ENCODE data around the gene CBFA2T2.
"Not testable (repeated sequence)": the region's sequence is repeated elsewhere in the genome, so short reads cannot be mapped to it uniquely, and the experiment has no call there.

Gene CBFA2T2

DNA sequence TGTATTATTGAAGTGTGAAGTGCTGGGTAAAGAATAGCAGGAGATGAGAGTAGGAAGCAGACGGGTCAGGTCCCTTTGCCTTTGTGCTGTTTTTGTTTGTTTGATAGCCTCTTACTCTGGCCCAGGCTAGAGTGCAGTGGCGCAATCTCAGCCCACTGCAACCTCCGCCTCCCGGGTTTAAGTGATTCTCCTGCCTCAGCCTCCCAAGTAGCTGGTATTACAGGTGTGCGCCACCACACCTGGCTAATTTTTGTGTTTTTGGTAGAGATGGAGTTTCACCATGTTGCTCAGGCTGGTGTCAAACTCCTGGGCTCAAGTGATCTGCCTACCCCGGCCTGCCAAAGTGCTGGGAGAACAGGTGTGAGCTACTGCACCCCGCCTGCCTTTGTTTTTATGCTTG lies 18.1 kb downstream of the CBFA2T2 start:
- DNase-seq = not testable (repeated sequence)

DNA sequence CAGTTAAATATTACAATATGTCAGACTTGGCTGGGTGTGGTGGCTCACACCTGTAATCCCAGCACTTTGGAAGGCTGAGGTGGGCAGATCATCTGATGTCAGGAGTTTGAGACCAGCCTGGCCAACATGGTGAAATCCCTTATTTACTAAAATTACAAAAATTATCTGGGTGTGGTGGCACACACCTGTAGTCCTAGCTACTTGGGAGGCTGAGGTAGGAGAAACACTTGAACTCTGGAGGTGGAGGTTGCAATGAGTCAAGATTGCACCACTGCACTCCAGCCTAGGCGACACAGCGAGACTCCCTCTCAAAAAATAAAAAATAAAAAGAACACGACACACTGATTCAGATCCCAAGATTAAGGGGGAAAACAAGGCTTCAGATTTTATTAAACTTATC lies 19.2 kb downstream of the CBFA2T2 start:
- not testable (repeated sequence) for DNase-seq

DNA sequence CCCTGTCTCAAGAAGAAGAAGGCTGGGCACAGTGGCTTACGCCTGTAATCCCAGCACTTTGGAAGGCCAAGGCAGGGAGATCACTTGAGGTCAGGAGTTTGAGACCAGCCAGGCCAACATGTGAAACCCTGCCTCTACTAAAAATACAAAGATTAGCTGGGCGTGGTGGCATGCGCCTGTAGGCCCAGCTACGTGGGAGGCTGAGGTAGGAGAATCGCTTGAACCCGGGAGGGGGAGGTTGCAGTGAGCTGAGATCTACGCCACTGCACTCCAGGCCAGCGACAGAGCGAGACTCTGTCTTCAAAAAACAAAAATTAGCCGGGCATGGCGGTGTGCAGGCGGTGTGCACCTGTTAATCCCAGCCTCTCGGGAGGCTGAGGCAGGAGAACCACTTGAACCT lies 22.0 kb downstream of the CBFA2T2 start:
- not testable (repeated sequence) for DNase-seq

DNA sequence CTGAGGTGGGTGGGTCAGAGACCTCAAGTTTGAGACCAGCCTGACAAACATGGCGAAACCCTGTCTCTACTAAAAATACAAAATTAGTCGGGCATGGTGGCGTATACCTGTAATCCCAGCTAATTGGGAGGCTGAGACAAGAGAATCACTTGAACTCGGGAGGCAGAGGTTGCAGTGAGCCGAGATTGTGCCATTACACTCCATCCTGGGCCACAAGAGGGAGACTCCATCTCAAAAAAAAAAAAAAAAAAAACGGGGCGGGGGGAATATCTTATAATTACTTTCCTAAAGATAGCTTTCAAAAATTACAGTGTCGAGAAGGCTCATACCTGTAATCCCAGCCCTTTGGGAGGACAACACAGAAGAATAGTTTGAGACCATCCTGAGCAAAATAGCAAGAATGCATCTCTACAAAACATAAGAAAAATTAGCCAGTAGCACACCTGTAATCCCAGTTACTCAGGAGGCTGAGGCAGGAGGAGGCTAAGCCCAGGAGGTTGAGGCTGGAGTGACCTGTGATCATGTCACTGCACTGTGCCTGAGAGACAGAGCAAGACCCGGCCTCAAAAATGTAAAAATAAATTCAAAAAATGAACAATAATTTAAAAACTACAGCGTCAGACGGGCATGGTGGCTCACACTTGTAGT lies 25.8 kb downstream of the CBFA2T2 start:
- DNase-seq = no peak

DNA sequence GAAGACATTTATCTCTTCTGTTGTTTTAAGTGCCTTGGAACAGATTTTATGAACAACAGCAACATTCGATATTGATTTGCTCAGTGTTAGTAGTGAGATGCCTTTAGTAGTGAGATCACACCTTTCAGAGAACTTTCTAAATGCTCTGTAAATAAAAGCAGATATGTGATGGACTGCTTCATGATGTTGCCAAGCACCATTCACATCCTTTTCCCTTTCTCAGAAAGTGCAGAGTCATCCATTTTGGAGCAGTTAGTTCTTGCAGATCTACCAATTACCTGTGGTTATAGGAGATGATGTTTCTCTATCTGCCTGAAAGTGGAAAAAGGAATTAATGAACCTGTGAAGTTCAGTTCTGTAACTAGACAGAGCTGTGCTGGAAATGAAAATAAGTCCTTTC lies 27.0 kb downstream of the CBFA2T2 start:
- no peak for DNase-seq

DNA sequence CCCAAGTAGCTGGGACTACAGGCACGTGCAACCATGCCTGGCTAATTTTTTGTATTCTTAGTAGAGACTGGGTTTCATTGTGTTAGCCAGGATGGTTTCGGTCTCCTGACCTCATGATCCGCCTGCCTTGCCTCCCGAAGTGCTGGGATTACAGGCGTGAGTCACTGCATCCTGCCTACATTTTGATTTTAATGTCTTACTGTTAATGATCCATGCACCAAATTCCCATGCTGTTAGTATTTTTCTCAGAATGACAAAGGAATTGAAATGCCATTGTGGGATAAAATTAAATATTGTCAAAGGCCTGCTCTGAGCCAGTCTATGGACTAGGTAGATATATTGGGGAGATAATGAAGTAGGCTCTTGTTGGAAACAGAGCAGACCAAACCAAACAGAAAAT lies 28.2 kb downstream of the CBFA2T2 start:
- no peak for DNase-seq

DNA sequence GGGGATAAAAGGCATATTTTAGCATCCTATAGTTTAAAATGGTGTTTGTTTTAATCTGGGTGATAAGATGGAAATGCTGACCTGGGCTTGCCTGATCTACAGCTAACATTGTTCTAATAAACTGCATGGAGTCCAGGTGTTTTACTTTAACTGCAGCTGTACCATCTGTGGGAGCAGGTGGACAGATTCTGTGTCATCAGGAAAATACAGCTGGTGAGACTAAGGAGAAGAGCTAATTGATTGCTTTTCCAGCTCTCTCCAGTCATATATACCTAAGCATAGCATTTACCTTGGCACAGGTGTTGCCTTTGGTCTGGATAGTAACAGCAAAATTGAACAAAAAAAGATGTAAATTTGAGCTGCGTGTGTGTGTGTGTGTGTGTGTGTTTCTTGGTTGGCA lies 31.6 kb downstream of the CBFA2T2 start:
- DNase-seq = no peak

DNA sequence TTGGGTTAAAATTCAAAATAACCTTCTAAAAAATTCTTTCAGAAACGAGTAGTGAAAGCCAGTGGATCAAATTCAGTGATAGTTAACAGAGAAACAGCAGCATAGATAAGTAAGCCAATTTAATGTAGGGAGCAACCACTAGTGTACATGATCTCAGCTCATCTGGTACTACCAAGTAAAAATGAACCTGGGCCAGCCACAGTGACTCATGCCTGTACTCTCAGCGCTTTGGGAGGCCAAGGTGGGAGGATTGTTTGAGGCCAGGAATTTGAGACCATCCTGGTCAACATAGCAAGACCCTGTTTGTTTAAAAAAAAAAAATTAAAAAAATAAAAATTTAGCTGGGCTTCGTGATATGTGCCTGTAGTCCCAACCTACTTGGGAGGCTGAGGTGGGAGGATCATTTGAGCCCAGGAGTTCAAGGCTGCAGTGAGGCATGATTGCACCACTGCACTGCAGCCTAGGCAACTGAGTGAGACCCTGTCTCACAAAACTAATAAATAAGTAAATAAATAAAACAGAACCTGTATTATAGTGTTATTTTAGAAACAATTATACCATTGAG lies 32.4 kb downstream of the CBFA2T2 start:
- no peak for DNase-seq

DNA sequence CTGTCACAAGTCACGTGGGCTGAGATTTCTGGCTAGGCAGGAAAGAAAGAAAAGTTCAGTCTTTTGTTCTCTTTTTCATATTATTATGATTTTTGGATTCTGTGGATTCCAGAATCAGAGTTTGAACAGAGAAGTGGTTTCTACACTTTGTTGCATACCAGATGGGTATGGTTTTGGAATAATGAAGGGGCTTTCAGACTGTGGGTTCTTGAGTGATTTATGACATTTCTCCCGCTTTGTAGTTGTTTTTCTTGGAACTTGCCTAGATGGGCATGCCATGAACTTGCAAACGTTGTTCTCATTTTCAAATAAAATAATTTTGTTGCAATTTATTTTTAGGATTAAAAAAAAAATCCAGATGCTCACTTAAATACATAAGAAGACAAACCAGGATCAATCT lies 34.4 kb downstream of the CBFA2T2 start:
- no peak for DNase-seq

DNA sequence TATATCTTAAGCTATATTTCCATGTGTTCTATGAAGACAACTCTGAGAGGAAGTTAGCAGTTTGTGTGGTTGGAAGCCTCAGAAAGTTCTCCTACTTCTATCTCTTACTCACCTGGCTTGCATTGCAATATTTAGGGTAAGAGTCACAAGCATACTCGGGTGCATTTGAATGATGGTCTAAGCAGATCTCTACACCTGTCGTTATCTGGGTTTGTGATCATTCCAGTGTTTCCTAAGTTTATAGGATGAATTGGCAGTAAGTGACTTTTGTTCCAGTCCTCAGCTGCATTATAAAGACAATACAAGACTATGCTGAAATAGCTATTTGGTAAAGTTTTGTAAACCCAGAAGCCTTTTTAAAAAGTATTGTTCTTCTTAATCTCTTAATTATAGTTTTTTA lies 36.9 kb downstream of the CBFA2T2 start:
- DNase-seq = no peak

DNA sequence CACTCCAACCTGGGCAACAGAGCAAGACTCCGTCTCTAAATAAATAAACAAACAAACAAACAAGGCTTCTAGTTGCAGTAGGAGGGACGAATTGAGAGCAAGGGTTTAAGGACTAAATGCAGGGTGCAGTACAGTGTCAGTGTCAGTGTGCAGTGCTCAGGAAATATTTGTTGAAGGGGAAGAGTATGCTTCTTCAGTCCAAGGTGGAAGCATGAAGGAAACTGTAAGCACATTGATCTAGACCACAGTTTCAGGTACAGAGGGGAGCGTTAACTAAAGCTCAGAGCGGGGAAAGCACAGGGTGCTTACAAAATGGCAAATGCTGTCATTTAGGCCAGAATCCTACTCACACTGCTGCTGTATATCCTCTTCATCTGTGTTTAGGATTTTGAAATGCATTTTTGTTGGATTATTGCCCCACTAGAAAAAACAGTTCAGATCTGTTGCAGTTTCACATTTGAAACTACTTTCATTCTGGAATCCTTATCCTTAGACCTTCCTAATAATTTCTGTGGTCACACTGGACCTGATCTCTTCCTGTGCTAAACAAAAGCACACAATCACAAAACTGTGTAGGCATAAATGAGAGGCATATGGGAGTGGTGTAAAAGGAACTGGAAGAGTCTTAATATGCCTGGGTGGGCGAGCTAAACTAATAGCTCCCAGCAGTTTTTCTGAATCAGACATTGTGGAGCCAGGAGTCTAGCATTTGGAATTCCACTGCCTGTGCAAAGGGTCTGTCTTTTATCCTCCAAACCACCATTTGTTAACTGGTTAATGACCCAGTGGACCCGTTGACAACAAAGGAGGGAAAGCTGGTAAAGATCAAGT lies 41.4 kb downstream of the CBFA2T2 start:
- DNase-seq = no peak

DNA sequence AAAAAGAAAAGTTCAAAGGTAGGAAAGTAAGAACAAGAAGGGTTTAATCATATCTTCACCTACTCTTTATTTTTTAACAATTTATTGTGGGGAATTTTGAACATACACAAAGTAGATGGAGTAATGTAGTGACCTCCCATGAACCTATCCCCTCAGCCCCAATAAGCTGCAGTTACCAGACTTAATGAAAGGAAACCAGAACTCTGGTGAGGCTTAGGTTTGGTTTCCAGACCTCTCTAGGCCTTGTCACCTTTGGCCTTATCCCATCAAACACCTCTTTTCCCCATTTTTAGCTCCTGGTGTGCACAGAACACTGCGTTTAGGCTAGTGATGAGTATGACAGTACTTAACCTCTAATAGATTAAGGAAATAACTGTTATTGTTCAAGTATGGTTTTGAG lies 42.0 kb downstream of the CBFA2T2 start:
- no peak for DNase-seq

DNA sequence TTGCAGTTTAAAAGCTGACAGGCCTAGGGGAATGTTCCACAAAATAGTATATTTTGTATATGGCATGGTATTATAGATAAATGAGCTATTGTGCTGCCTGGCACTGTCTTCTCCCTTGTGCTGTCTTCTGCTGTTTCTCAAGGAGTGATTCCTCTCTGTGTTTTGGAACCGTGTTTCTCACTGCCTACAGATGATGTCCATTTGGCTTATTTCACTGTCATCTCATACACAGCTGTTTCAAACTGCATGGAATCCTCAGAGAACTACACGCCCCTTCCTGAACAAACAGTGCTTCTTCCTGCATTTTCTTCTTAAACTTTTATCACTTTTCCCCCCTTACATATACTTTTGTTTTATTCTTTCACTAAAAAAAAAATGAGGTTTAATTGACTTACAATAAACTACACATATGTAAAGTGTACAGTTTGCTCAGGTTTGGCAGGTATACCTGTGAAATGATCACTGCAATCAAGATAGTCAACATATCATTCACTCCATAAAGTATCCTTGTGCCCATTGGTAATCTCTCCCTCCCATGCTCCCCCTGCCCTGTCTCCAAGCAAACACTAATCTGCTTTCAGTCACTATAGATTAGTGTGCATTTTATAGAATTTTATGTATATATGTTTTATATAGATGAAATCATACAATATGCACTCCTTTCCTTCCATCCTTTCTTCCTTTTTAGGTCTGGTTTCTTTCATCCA lies 43.0 kb downstream of the CBFA2T2 start:
- DNase-seq = no peak

DNA sequence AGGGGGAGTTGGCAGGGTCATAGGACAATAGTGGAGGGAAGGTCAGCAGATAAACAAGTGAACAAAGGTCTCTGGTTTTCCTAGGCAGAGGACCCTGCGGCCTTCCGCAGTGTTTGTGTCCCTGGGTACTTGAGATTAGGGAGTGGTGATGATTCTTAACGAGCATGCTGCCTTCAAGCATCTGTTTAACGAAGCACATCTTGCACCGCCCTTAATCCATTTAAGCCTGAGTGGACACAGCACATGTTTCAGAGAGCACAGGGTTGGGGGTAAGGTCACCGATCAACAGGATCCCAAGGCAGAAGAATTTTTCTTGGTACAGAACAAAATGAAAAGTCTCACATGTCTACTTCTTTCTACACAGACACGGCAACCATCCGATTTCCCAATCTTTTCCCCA lies 45.8 kb downstream of the CBFA2T2 start:
- DNase-seq = not testable (repeated sequence)

DNA sequence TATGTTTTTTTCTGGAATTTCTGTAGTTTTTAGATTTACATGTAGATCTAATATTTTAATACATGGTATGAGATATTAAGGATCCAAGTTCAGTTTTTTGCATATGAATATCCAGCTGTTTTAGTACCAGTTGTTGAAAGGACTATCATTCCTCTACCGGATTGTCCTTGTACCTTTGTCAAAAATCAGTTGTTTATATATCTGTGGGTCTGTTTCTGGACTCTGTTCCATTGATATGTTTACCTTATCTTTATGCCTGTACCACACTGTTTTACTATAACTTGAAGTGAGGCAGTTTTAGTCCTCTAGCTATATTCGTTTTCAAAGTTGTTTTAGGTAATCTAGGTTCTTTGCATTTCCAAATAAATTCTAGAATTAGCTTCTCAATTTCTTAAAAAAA lies 47.7 kb downstream of the CBFA2T2 start:
- DNase-seq = no peak

DNA sequence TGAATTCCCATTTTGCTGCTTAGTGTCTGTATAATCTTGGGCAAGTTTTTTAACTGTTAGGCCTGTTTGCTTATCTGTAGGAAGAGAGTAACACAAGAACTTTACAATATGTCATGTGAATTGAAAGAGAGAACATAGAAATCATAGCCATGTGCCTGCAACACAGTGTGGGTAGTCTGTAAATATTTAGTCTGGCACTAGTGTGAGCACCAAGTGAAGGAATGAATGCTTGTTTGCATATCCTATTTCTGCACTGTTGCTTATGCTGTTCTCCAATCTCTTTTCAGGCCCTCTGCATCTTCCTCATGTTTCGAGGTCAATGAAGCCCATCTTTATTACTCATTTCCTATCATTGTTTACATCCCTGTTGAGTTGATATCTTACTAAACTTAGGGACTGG lies 49.2 kb downstream of the CBFA2T2 start:
- no peak for DNase-seq

DNA sequence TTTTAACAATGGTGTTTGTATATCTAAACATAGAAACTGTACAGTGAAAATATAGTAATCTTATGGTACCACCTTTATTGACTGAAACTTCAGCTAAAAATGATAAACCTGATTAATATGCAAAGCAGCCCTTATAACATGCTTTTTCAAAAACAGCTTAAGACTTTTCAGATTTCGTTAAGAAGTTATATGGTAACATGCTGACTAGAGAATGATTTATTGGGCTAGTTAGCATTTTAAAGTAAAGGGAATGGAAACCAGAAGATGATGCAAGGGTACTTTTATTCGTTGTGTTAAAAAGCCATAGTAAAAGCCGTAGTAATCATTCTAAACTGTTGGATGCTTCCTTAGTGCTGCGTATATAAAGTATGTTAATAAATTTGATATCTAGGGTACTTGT lies 50.5 kb downstream of the CBFA2T2 start:
- no peak for DNase-seq

DNA sequence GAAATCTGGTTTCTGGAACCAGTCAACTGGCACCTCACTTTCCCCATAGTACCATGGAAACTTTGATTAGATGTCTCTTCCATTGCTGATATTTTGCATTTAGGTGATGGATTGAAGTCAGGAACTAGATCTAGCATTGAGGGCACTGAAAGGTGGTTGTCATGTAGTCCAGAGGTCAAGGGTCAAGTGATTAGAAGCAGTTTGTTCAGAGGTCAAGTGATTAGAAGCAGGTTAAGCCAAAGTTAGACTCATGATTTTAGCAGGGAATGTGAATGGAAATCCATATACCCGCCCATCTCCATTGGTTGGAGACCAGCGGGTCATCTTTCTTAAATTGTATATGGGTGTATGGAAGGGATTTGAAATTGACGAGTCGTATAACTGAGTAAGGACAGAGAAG lies 51.2 kb downstream of the CBFA2T2 start:
- no peak for DNase-seq

DNA sequence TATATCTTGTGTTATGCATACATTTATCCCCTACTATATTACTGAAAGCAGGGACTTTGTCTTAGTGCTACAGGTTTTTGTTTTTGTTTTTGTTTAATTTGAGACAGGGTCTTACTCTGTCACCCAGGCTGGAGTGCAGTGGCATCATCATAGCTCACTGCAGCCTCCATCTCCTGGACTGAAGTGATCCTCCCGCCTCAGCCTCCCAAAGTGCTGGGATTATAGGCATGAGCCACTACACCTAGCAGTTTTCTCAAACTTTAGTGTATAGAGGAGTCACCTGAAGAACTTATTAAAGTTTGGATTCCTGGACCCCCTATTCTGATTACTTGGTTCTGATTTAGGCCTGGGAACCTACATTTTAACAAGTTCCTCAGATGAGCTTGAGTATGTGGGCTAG lies 51.9 kb downstream of the CBFA2T2 start:
- no peak for DNase-seq

DNA sequence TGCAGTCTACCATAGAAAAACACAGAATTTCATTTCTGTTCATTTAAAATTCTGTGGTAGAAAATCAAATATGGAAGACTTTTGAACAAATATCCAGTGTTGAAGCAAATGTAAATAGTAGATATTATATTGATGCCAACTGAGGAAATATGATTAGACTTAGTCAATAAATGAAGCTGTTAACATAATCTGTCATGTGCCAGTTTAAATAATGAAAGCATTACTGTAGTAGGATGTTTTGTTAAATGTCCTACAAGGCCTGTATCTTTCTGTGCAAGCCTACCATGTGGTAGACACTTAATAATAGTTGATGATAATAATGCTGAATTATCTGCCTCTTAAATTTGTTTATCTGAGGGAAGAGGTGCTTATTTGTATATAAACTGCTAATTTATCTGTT lies 55.9 kb downstream of the CBFA2T2 start:
- no peak for DNase-seq

DNA sequence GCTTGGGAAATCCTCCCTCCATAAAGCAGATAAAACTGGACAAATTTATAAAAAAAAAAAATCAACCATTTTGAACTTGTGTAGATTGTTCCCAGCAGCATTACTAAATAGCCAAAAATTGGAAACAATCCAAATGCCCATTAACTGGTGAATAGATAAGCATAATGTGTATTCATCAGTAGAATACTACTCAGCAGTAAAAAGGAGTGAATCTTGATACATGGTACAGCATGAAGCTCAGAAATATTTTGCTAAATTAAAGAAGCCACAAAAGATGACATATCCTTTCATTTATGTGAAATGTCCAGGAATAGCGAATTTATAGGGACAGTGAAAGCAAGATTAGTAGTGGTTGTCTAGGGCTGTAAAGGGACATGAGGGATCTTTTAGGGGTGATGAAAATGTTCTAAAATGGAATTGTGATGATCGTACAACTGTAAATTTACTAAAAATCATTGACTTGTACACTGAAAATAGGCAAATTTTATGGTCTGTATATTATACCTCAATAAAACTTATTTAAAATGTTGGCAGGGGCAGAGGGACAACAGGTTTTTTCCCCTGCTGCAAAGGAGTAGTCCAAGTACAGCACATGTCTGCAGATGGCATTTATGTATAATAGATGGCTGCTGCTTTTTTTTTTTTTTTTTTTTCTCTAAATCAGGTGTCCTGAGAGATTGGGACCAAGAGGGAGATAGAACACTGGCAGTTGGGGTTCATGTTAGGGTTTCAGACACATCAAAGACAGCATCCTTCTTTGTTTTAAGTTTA lies 59.5 kb downstream of the CBFA2T2 start:
- no peak for DNase-seq

DNA sequence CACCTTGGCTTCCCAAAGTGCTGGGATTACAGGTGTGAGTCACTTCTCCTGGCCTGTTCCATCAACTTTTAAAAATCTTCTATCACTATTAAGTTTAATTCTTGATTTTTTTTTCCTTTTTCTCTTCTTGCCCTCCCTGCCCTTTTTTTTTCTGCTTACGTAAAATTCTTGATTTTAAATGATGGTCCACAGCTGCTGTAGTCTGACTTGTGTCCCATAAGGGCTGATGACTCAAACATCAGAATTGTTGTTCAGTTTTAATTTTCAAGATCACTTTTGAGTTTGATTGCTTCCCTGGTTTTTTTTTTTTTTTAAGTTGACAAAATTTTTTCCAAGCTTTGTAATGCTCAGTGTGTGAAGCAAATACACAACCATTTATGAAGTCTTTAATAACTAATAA lies 61.9 kb downstream of the CBFA2T2 start:
- DNase-seq = no peak

DNA sequence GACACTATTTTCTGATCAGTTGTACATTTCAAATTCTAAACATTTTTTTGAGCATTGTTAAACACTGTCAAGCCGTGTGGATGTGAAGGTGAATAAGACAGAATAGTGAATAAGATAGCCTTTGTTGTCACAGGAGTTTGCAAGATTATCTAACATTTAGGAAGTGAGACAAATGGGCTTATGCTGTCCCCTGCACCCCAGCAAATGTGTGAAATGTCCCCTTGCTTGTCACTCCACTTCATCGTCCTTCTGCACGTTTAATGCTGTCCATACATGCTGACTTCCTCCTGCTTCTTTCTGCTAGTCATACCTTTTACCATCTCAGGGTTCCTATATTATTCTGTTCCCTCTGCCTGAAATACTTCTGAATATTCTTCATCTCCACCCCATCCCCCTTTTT lies 62.6 kb downstream of the CBFA2T2 start:
- no peak for DNase-seq

Measured in KG1 (cell line).